Ovary (tissue), 3 donors: ENCODE results near the gene TBC1D32.

ENCODE experiments used
- CTCF ChIP-seq, 3 donors: fragments of 450-650 bp in 2 of 3; fragments of 200-600 bp in 1 of 3; IDR thresholded peaks; one replicate each; pipeline versions ENCODE4 v1.5.1 to v1.8.0; 2016 to 2022; ENCODE audit warnings: antibody characterized with exemption in 3 of 3, mild to moderate bottlenecking in 1 of 3
- EP300 ChIP-seq: sonication (generic); formaldehyde crosslinking; IDR thresholded peaks from one replicate; pipeline ENCODE4 v1.6.1; 2017; ENCODE audit warnings: antibody characterized with exemption
- POLR2A ChIP-seq: fragments of 450-650 bp; IDR thresholded peaks from one replicate; pipeline ENCODE4 v1.6.1; 2017; ENCODE audit warnings: antibody characterized with exemption, mild to moderate bottlenecking, moderate library complexity
- donor health status: DM: no; HTN: no; CAD: no.

GRCh38 chr6:121314381-121315112 is 19.7 kb downstream of the TBC1D32 start:
- no peak for TF ChIP-seq CTCF (IDR thresholded peaks at IDR 0.05)
- TF ChIP-seq POLR2A: no peak
- TF ChIP-seq EP300: no peak
